ENCODE results near the gene TCL1B.

GRCh38 chr14:95710106-95710505, 23.9 kb downstream of the TCL1B start:
- TF ChIP-seq KDM1A (IDR thresholded peaks at IDR 0.05; ENCODE audit: borderline replicate concordance, low read length): no peak
- TF ChIP-seq EZH2 (IDR thresholded peaks at IDR 0.05; ENCODE audit: low read depth, low read length, severe bottlenecking): no peak
- TF ChIP-seq CTCF (IDR thresholded peaks at IDR 0.05; ENCODE audit: control extremely low read depth in 1 of 3, insufficient read depth in 1 of 3, low read depth in 1 of 3, low read length in 3 of 3): no peak
- no peak for TF ChIP-seq SUZ12 (IDR thresholded peaks at IDR 0.05; ENCODE audit: low read length)
- no peak for TF ChIP-seq ATF3 (IDR thresholded peaks at IDR 0.05; ENCODE audit: insufficient read depth, low read depth, low read length)
- no peak for TF ChIP-seq NRF1 (IDR thresholded peaks at IDR 0.05; ENCODE audit: low read depth, low read length)
- no peak for TF ChIP-seq TAF1 (IDR thresholded peaks at IDR 0.05; ENCODE audit: low read depth, low read length)
